Liver (tissue), 9 donors: Measurements from ENCODE around the gene MTIF3. TPM values are rescaled to one million over a fixed set of nuclear protein-coding genes. Genes with fewer than 3 reads are reported as not detected.
A peak's percentile ranks its signal among the peaks of the same experiment; 100 is the strongest.

Experiments
- DNase-seq: peaks from one replicate; pipeline ENCODE4 v3.0.0-alpha.2; 2017; ENCODE audit warnings: low spot score
- H3K27ac ChIP-seq, 2 donors: one replicate each; pipeline ENCODE4 v1.7.0; 2013; ENCODE audit warnings: inconsistent platforms in 2 of 2, low read length in 2 of 2, control low read depth in 1 of 2, low read depth in 1 of 2, mild to moderate bottlenecking in 1 of 2
- H3K27me3 ChIP-seq, 4 donors: one replicate each; pipeline versions ENCODE4 v1.6.1 to v1.7.0; 2013; ENCODE audit warnings: low read length in 3 of 4, inconsistent platforms in 1 of 4, mild to moderate bottlenecking in 1 of 4, moderate library complexity in 1 of 4; ENCODE audit not compliant: control insufficient read depth in 4 of 4, insufficient read depth in 4 of 4
- H3K36me3 ChIP-seq, 4 donors: one replicate each; pipeline versions ENCODE4 v1.6.1 to v1.7.0; 2013; ENCODE audit warnings: low read length in 3 of 4, mild to moderate bottlenecking in 3 of 4, low read depth in 1 of 4, moderate library complexity in 1 of 4; ENCODE audit not compliant: control insufficient read depth in 4 of 4, insufficient read depth in 3 of 4
- H3K4me1 ChIP-seq, 4 donors: one replicate each; pipeline versions ENCODE4 v1.6.1 to v1.7.0; 2013; ENCODE audit warnings: low read length in 3 of 4, mild to moderate bottlenecking in 3 of 4, moderate library complexity in 1 of 4; ENCODE audit not compliant: control insufficient read depth in 4 of 4, insufficient read depth in 4 of 4
- H3K4me3 ChIP-seq, 3 donors: one replicate each; pipeline versions ENCODE4 v1.6.1 to v1.7.0; 2013; ENCODE audit warnings: low read length in 3 of 3, control low read depth in 1 of 3, low read depth in 1 of 3, mild to moderate bottlenecking in 1 of 3
- H3K9ac ChIP-seq, 2 donors: one replicate each; pipeline ENCODE4 v1.7.0; 2013; ENCODE audit warnings: low read length in 2 of 2, mild to moderate bottlenecking in 2 of 2, moderate library complexity in 2 of 2, control low read depth in 1 of 2, low read depth in 1 of 2
- H3K9me3 ChIP-seq, 4 donors: one replicate each; pipeline versions ENCODE4 v1.6.1 to v1.7.0; 2013; ENCODE audit warnings: low read length in 3 of 4; ENCODE audit not compliant: control insufficient read depth in 4 of 4
- CTCF ChIP-seq: fragments of 150-350 bp; IDR thresholded peaks from 2 replicates; pipeline ENCODE4 v1.5.1; 2017; ENCODE audit warnings: improper control_type of control experiment, low read depth, low read length; ENCODE audit not compliant: missing input control
- FOXA2 ChIP-seq: IDR thresholded peaks from 2 replicates; pipeline ENCODE4 v1.6.1; 2016; ENCODE audit warnings: antibody characterized with exemption
- GABPA ChIP-seq, 2 donors: IDR thresholded peaks in 1 of 2; conservative IDR thresholded peaks in 1 of 2; 2 replicates each; pipeline ENCODE4 v1.6.1; 2016; ENCODE audit warnings: antibody characterized with exemption in 2 of 2, mild to moderate bottlenecking in 1 of 2, moderate library complexity in 1 of 2
- HNF4A ChIP-seq, 2 donors: conservative IDR thresholded peaks; 2 replicates each; pipeline ENCODE4 v1.6.1; 2016; ENCODE audit warnings: antibody characterized with exemption in 2 of 2, mild to moderate bottlenecking in 2 of 2
- JUND ChIP-seq, 2 donors: IDR thresholded peaks; 2 replicates each; pipeline ENCODE4 v1.6.1; 2016; ENCODE audit warnings: antibody characterized with exemption in 2 of 2
- NR2F2 ChIP-seq: IDR thresholded peaks from 2 replicates; pipeline ENCODE4 v1.6.1; 2016; ENCODE audit warnings: antibody characterized with exemption
- RAD21 ChIP-seq, 2 donors: IDR thresholded peaks; 2 replicates each; pipeline ENCODE4 v1.6.1; 2016; ENCODE audit warnings: antibody characterized with exemption in 2 of 2, mild to moderate bottlenecking in 2 of 2
- RXRA ChIP-seq, 2 donors: IDR thresholded peaks; 2 replicates each; pipeline ENCODE4 v1.6.1; 2017 to 2018; ENCODE audit warnings: antibody characterized with exemption in 2 of 2, mild to moderate bottlenecking in 1 of 2
- TAF1 ChIP-seq: conservative IDR thresholded peaks from 2 replicates; pipeline ENCODE4 v1.6.1; 2016; ENCODE audit warnings: antibody characterized with exemption, mild to moderate bottlenecking
- WGBS: extraction: QIAGEN DNeasy Blood & Tissue Kit; methylation state at CpG from one replicate; pipeline ENCODE4 v1.1.7; 2013; 5-methylcytosine and 5-hydroxymethylcytosine counted together
- polyA plus RNA-seq, 2 donors: library from polyadenylated mRNA; stranded (reverse) in 1 of 2; unstranded in 1 of 2; fragments of 200-250 nt in 1 of 2; fragments of >200 nt in 1 of 2; fragmentation: Nextera tagmentation in 1 of 2; extraction: Ambion mirVana in 1 of 2; gene quantifications; one replicate each; pipeline versions ENCODE4 v1.2.1 to v1.2.3, GENCODE V29; 2013 to 2015
- total RNA-seq, 2 donors: library from RNA; depleted of rRNA; stranded (reverse); fragments of >200 nt; gene quantifications; one replicate each; pipeline ENCODE4 v1.2.3, GENCODE V29; 2014
- TF ChIP-seq, protein P1 (sequence below): IDR thresholded peaks from 2 replicates; pipeline ENCODE4 v1.6.1; 2016; ENCODE audit warnings: antibody characterized with exemption
- donor health status: healthy.
- donor health status: healthy.
- donor health status: healthy.
- donor health status: healthy.
- donor health status: healthy.

Gene MTIF3
- total and polyA plus RNA-seq, 4 donors: 28.0 to 62.1 (median 32.8) TPM

DNA sequence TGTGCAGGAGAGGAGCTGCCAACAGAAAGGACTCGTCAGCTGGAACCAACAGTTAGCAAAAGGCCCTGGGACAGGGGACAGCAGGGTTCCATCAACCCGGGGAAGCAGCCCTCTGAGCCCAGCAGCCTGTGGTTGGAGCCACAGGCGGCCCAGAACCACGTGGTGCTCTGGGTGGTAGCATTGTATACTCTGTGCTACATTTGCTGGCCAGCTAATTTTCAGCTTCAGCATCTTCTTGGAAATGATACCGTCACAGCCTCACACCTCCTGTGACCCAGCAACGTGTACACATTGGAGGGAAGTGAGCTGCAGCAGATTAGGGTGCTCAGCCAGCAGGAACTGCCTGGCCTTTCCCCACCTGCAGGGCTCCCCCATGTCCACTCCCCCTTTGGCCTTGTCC lies 13.1 kb upstream of the MTIF3 start:
- no peak overlapping the region for H3K27ac ChIP-seq
- H3K4me3 ChIP-seq: no peak overlapping the region
- H3K9me3 ChIP-seq: no peaks in the 10 kb centered on the region
- WGBS: 76% methylated on average over 6 of the region's 6 CpGs
- no peaks in the 10 kb centered on the region for H3K4me1 ChIP-seq
- no peaks in the 10 kb centered on the region for H3K36me3 ChIP-seq
- TF ChIP-seq FOXA2: no peak
- no peak for TF ChIP-seq NR2F2
- H3K27me3 ChIP-seq: no peaks in the 10 kb centered on the region
- H3K9ac ChIP-seq: no peak overlapping the region
- no peak for DNase-seq

GRCh38 chr13:27461940-27462584 lies 11.7 kb upstream of the MTIF3 start:
- no peak for DNase-seq
- WGBS: 93% methylated on average over 12 of the region's 12 CpGs
- no peak for TF ChIP-seq HNF4A (conservative IDR thresholded peaks at IDR 0.05)
- no peak for TF ChIP-seq NR2F2
- no peak for TF ChIP-seq FOXA2
- no peak for TF ChIP-seq RAD21 (IDR thresholded peaks at IDR 0.05)
- no peak for TF ChIP-seq JUND (IDR thresholded peaks at IDR 0.05)
- TF ChIP-seq, protein P1, sequence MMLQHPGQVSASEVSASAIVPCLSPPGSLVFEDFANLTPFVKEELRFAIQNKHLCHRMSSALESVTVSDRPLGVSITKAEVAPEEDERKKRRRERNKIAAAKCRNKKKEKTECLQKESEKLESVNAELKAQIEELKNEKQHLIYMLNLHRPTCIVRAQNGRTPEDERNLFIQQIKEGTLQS: no peak
- H3K9ac ChIP-seq: no peak overlapping the region
- H3K36me3 ChIP-seq: no peaks in the 10 kb centered on the region
- no peaks in the 10 kb centered on the region for H3K9me3 ChIP-seq
- no peak overlapping the region for H3K4me3 ChIP-seq
- H3K27ac ChIP-seq: no peak overlapping the region
- H3K4me1 ChIP-seq: no peaks in the 10 kb centered on the region
- H3K27me3 ChIP-seq: no peaks in the 10 kb centered on the region

- peak overlapping the region; percentile 25 to 32 for H3K27ac ChIP-seq
- DNase-seq: no peak
- peak overlapping the region; percentile 35 to 62 (median 40) for H3K4me3 ChIP-seq
- peaks cover 0 to 13% (median 5%) of the 10 kb centered on the region in 4 donors for H3K4me1 ChIP-seq
- 13% methylated on average over 5 of the region's 5 CpGs for WGBS
- H3K36me3 ChIP-seq: no peaks in the 10 kb centered on the region
- peak overlapping the region; percentile 56 to 68 for H3K9ac ChIP-seq
- TF ChIP-seq TAF1 (no peak), CTCF (no peak), NR2F2 (no peak), RAD21 (IDR thresholded peaks at IDR 0.05) (no peak), GABPA (IDR thresholded peaks at IDR 0.05 in 1 of 2, conservative IDR thresholded peaks at IDR 0.05 in 1 of 2) (no peak), RXRA (IDR thresholded peaks at IDR 0.05) (no peak)
- no peaks in the 10 kb centered on the region for H3K27me3 ChIP-seq
- H3K9me3 ChIP-seq: no peaks in the 10 kb centered on the region
Observed at GRCh38 chr13:27455331-27455855, 5.0 kb upstream of the MTIF3 start.
